Neural progenitor cell (in vitro differentiated cells): ENCODE measurements around the gene TPI1. TPM values are rescaled to one million over a fixed set of nuclear protein-coding genes. Genes with fewer than 3 reads are reported as not detected.
A peak's percentile ranks its signal among the peaks of the same experiment; 100 is the strongest.

ENCODE experiments used
- DNase-seq: peaks from one replicate; pipeline ENCODE4 v3.0.0-alpha.2; 2016; ENCODE audit warnings: low spot score
- H2AFZ ChIP-seq: fragments of 200-600 bp; sonication (generic); replicated peaks from 2 replicates; pipeline ENCODE4 v1.6.1; 2016; ENCODE audit warnings: antibody characterized with exemption
- H3F3A ChIP-seq: fragments of 200-600 bp; sonication (generic); 2 replicates; pipeline ENCODE4 v1.6.1; 2016; ENCODE audit warnings: antibody characterized with exemption, low read depth
- H3K27ac ChIP-seq: fragments of 200-600 bp; sonication (generic); 2 replicates; pipeline ENCODE4 v1.5.1; 2016; ENCODE audit warnings: mild to moderate bottlenecking
- H3K27me3 ChIP-seq: fragments of 200-600 bp; sonication (generic); 2 replicates; pipeline ENCODE4 v1.6.1; 2016; ENCODE audit warnings: mild to moderate bottlenecking, moderate library complexity
- H3K36me3 ChIP-seq: fragments of 200-600 bp; sonication (generic); 2 replicates; pipeline ENCODE4 v1.5.1; 2016
- H3K4me1 ChIP-seq: fragments of 200-600 bp; sonication (generic); 2 replicates; pipeline ENCODE4 v1.6.1; 2016; ENCODE audit warnings: mixed run types
- H3K4me2 ChIP-seq: fragments of 200-600 bp; sonication (generic); 2 replicates; pipeline ENCODE4 v1.6.1; 2016
- H3K4me3 ChIP-seq: fragments of 200-600 bp; sonication (generic); 2 replicates; pipeline ENCODE4 v1.5.1; 2016
- H3K79me2 ChIP-seq: fragments of 200-600 bp; sonication (generic); 2 replicates; pipeline ENCODE4 v1.6.1; 2016; ENCODE audit warnings: low read depth
- H3K9ac ChIP-seq: fragments of 200-600 bp; sonication (generic); 2 replicates; pipeline ENCODE4 v1.6.1; 2016
- H3K9me3 ChIP-seq: fragments of 200-600 bp; sonication (generic); 2 replicates; pipeline ENCODE4 v1.5.1; 2016; ENCODE audit warnings: low read depth
- H4K20me1 ChIP-seq: fragments of 200-600 bp; sonication (generic); 2 replicates; pipeline ENCODE4 v1.6.1; 2016; ENCODE audit warnings: low read depth
- H3K27ac Mint-ChIP-seq: 3 replicates; pipeline ENCODE4 v1.8.0; 2021; ENCODE audit warnings: mixed read lengths
- H3K27me3 Mint-ChIP-seq: 2 replicates; pipeline ENCODE4 v1.8.0; 2022; ENCODE audit warnings: low read depth, mild to moderate bottlenecking, inconsistent platforms, moderate library complexity, mixed read lengths; ENCODE audit not compliant: insufficient read depth
- H3K36me3 Mint-ChIP-seq: 3 replicates; pipeline ENCODE4 v1.8.0; 2021; ENCODE audit warnings: mixed read lengths
- H3K4me1 Mint-ChIP-seq: 3 replicates; pipeline ENCODE4 v1.8.0; 2021; ENCODE audit warnings: mixed read lengths
- H3K4me3 Mint-ChIP-seq: 3 replicates; pipeline ENCODE4 v1.8.0; 2021; ENCODE audit warnings: mild to moderate bottlenecking, moderate library complexity, mixed read lengths
- H3K9me3 Mint-ChIP-seq: 3 replicates; pipeline ENCODE4 v1.8.0; 2020; ENCODE audit warnings: mixed read lengths
- CTCF ChIP-seq: fragments of 200-600 bp; sonication (generic); IDR thresholded peaks from 2 replicates; pipeline ENCODE4 v1.5.1; 2017; ENCODE audit warnings: antibody characterized with exemption, mild to moderate bottlenecking
- EZH2 ChIP-seq: fragments of 200-600 bp; sonication (generic); IDR thresholded peaks from 2 replicates; pipeline ENCODE4 v1.6.1; 2017; ENCODE audit warnings: antibody characterized with exemption, mild to moderate bottlenecking, moderate library complexity
- EZH2phosphoT487 ChIP-seq: fragments of 200-600 bp; sonication (generic); IDR thresholded peaks from 2 replicates; pipeline ENCODE4 v1.6.1; 2017; ENCODE audit warnings: antibody characterized with exemption
- total RNA-seq: library from RNA; depleted of rRNA; stranded (reverse); fragments of >200 nt; gene quantifications from 2 replicates; pipeline ENCODE4 v1.2.3, GENCODE V29; 2015; ENCODE audit warnings: low replicate concordance

Gene TPI1
- total RNA-seq, 1 donor from 2014 or later, result 1,038 TPM

- peaks cover 6% of the 10 kb centered on the region for H3K36me3 ChIP-seq
- H3K9ac ChIP-seq, result no peak overlapping the region
- no peaks in the 10 kb centered on the region for H3K9me3 Mint-ChIP-seq
- peaks cover 11% of the 10 kb centered on the region for H3K4me1 ChIP-seq
- H3K4me2 ChIP-seq, result peak overlapping the region; percentile 89
- H3K27ac ChIP-seq, result no peak overlapping the region
- DNase-seq, result no peak
- H4K20me1 ChIP-seq, result peaks cover 37% of the 10 kb centered on the region
- no peak overlapping the region for H3K27ac Mint-ChIP-seq
- H3K36me3 Mint-ChIP-seq, result peaks cover 24% of the 10 kb centered on the region
- peaks cover 36% of the 10 kb centered on the region for H3K79me2 ChIP-seq
- no peak overlapping the region for H3K4me3 ChIP-seq
- peaks cover 8% of the 10 kb centered on the region for H3K27me3 Mint-ChIP-seq
- no peak overlapping the region for H2AFZ ChIP-seq
- TF ChIP-seq EZH2 (no peak), EZH2phosphoT487 (no peak)
- H3K4me3 Mint-ChIP-seq, result peak overlapping the region; percentile 100
- H3K27me3 ChIP-seq, result no peaks in the 10 kb centered on the region
- peaks cover 36% of the 10 kb centered on the region for H3K4me1 Mint-ChIP-seq
- H3K9me3 ChIP-seq, result no peaks in the 10 kb centered on the region
- peaks cover 37% of the 10 kb centered on the region for H3F3A ChIP-seq
Observed at GRCh38 chr12:6830286-6830890, 36.9 kb upstream of the TPI1 start.

GRCh38 chr12:6830999-6831398 lies 36.3 kb upstream of the TPI1 start:
- H3K36me3 ChIP-seq, result peaks cover 6% of the 10 kb centered on the region
- no peaks in the 10 kb centered on the region for H3K27me3 ChIP-seq
- no peak overlapping the region for H2AFZ ChIP-seq
- H4K20me1 ChIP-seq, result peaks cover 43% of the 10 kb centered on the region
- no peak overlapping the region for H3K27ac Mint-ChIP-seq
- peaks cover 38% of the 10 kb centered on the region for H3F3A ChIP-seq
- H3K9me3 Mint-ChIP-seq, result no peaks in the 10 kb centered on the region
- TF ChIP-seq CTCF (no peak), EZH2phosphoT487 (no peak)
- no peak overlapping the region for H3K4me2 ChIP-seq
- H3K4me1 Mint-ChIP-seq, result peaks cover 32% of the 10 kb centered on the region
- peaks cover 10% of the 10 kb centered on the region for H3K4me1 ChIP-seq
- H3K4me3 Mint-ChIP-seq, result peak overlapping the region; percentile 100
- no peak overlapping the region for H3K4me3 ChIP-seq
- peaks cover 27% of the 10 kb centered on the region for H3K36me3 Mint-ChIP-seq
- no peaks in the 10 kb centered on the region for H3K9me3 ChIP-seq
- H3K27ac ChIP-seq, result no peak overlapping the region
- no peak for DNase-seq
- H3K79me2 ChIP-seq, result peaks cover 36% of the 10 kb centered on the region
- H3K9ac ChIP-seq, result no peak overlapping the region
- H3K27me3 Mint-ChIP-seq, result peaks cover 7% of the 10 kb centered on the region

- Mint-ChIP-seq H3K4me1 (peaks cover 27% of the 10 kb centered on the region), H3K36me3 (peaks cover 29% of the 10 kb centered on the region), H3K27ac (no peak overlapping the region), H3K27me3 (peaks cover 7% of the 10 kb centered on the region), H3K4me3 (peak overlapping the region; percentile 100), H3K9me3 (no peaks in the 10 kb centered on the region)
- H3K36me3 ChIP-seq, result peaks cover 6% of the 10 kb centered on the region
- TF ChIP-seq CTCF (no peak), EZH2phosphoT487 (no peak), EZH2 (no peak)
- H2AFZ ChIP-seq, result no peak overlapping the region
- no peaks in the 10 kb centered on the region for H3K27me3 ChIP-seq
- peaks cover 38% of the 10 kb centered on the region for H3F3A ChIP-seq
- no peaks in the 10 kb centered on the region for H3K9me3 ChIP-seq
- peaks cover 36% of the 10 kb centered on the region for H3K79me2 ChIP-seq
- H3K9ac ChIP-seq, result no peak overlapping the region
- peaks cover 48% of the 10 kb centered on the region for H4K20me1 ChIP-seq
- H3K4me3 ChIP-seq, result no peak overlapping the region
- H3K4me1 ChIP-seq, result peaks cover 10% of the 10 kb centered on the region
- H3K27ac ChIP-seq, result no peak overlapping the region
- no peak for DNase-seq
- no peak overlapping the region for H3K4me2 ChIP-seq
Observed at GRCh38 chr12:6831450-6831995, 35.8 kb upstream of the TPI1 start.

GRCh38 chr12:6832125-6832524 lies 35.2 kb upstream of the TPI1 start:
- H3K4me1 Mint-ChIP-seq, result peaks cover 22% of the 10 kb centered on the region
- peaks cover 7% of the 10 kb centered on the region for H3K27me3 Mint-ChIP-seq
- H3K27ac Mint-ChIP-seq, result no peak overlapping the region
- no peak for TF ChIP-seq EZH2phosphoT487
- TF ChIP-seq CTCF, result no peak
- TF ChIP-seq EZH2, result no peak
- Histone ChIP-seq H2AFZ (no peak overlapping the region), H3K4me2 (no peak overlapping the region), H3K4me3 (no peak overlapping the region), H3K79me2 (peaks cover 36% of the 10 kb centered on the region), H3K9ac (no peak overlapping the region), H4K20me1 (peaks cover 49% of the 10 kb centered on the region), H3F3A (peaks cover 33% of the 10 kb centered on the region), H3K36me3 (peaks cover 6% of the 10 kb centered on the region), H3K27me3 (no peaks in the 10 kb centered on the region), H3K27ac (no peak overlapping the region), H3K4me1 (peaks cover 6% of the 10 kb centered on the region), H3K9me3 (no peaks in the 10 kb centered on the region)
- peak overlapping the region; percentile 27 for H3K4me3 Mint-ChIP-seq
- peaks cover 29% of the 10 kb centered on the region for H3K36me3 Mint-ChIP-seq
- DNase-seq, result no peak
- no peaks in the 10 kb centered on the region for H3K9me3 Mint-ChIP-seq
